Neural cell (in vitro differentiated cells): ENCODE measurements around the gene TMEFF2. TPM values are rescaled to one million over a fixed set of nuclear protein-coding genes. Genes with fewer than 3 reads are reported as not detected.

Experiments
- H2AFZ ChIP-seq: fragments of 200-600, 300-800 bp; sonication (generic), shearing (Covaris generic); 2 replicates; pipeline ENCODE4 v1.6.0; 2014; ENCODE audit warnings: low read depth, mild to moderate bottlenecking, antibody characterized with exemption, low read length, moderate library complexity
- H3F3A ChIP-seq: fragments of 200-600 bp; shearing (Covaris generic); 2 replicates; pipeline ENCODE4 v1.6.1; 2016; ENCODE audit warnings: mild to moderate bottlenecking, moderate library complexity, mixed read lengths, antibody characterized with exemption, low read length; ENCODE audit not compliant: insufficient read depth, poor library complexity, severe bottlenecking
- H3K27ac ChIP-seq: fragments of 200-600, 300-800 bp; sonication (generic), shearing (Covaris generic); 2 replicates; pipeline ENCODE4 v1.5.1; 2014; ENCODE audit warnings: mild to moderate bottlenecking, low read length, moderate library complexity
- H3K27me3 ChIP-seq: fragments of 300-800, 200-600 bp; sonication (generic), shearing (Covaris generic); 2 replicates; pipeline ENCODE4 v1.6.0; 2014; ENCODE audit warnings: mild to moderate bottlenecking, low read depth, low read length, moderate library complexity; ENCODE audit not compliant: insufficient read depth
- H3K36me3 ChIP-seq: fragments of 300-800, 200-600 bp; sonication (generic), shearing (Covaris generic); 2 replicates; pipeline ENCODE4 v1.5.1; 2014; ENCODE audit warnings: mild to moderate bottlenecking, antibody characterized with exemption, low read length, moderate library complexity; ENCODE audit not compliant: insufficient read depth
- H3K4me2 ChIP-seq: fragments of 300-800, 200-600 bp; sonication (generic), shearing (Covaris generic); 2 replicates; pipeline ENCODE4 v1.6.0; 2014; ENCODE audit warnings: mild to moderate bottlenecking, low read length
- H3K4me3 ChIP-seq: fragments of 300-800, 200-600 bp; sonication (generic), shearing (Covaris generic); 2 replicates; pipeline ENCODE4 v1.5.1; 2014; ENCODE audit warnings: mild to moderate bottlenecking, low read length, moderate library complexity
- H3K79me2 ChIP-seq: fragments of 200-600 bp; shearing (Covaris generic); replicated peaks from 2 replicates; pipeline ENCODE4 v1.6.0; 2014; ENCODE audit warnings: mild to moderate bottlenecking, low read length, moderate library complexity; ENCODE audit not compliant: insufficient read depth
- H3K9ac ChIP-seq: fragments of 300-800, 200-600 bp; sonication (generic), shearing (Covaris generic); 2 replicates; pipeline ENCODE4 v1.6.1; 2016; ENCODE audit warnings: mild to moderate bottlenecking, low read length, mixed read lengths
- H3K9me2 ChIP-seq: fragments of 200-600 bp; shearing (Covaris generic); 2 replicates; pipeline ENCODE4 v1.6.1; 2016; ENCODE audit warnings: mild to moderate bottlenecking, low read length, mixed read lengths; ENCODE audit not compliant: insufficient read depth
- H3K9me3 ChIP-seq: fragments of 200-600, 300-800 bp; sonication (generic), shearing (Covaris generic); 2 replicates; pipeline ENCODE4 v1.6.1; 2016; ENCODE audit warnings: mild to moderate bottlenecking, mixed run types, low read length, moderate library complexity, mixed read lengths
- H4K20me1 ChIP-seq: fragments of 200-600 bp; shearing (Covaris generic); 2 replicates; pipeline ENCODE4 v1.6.1; 2016; ENCODE audit warnings: mild to moderate bottlenecking, mixed run types; ENCODE audit not compliant: insufficient read depth
- CTCF ChIP-seq: fragments of 450-650 bp; IDR thresholded peaks from 2 replicates; pipeline ENCODE4 v1.5.1; 2014; ENCODE audit warnings: antibody characterized with exemption, mild to moderate bottlenecking, moderate library complexity; ENCODE audit not compliant: poor library complexity, severe bottlenecking
- EP300 ChIP-seq: fragments of 450-650 bp; conservative IDR thresholded peaks from 2 replicates; pipeline ENCODE4 v1.6.1; 2014; ENCODE audit warnings: antibody characterized with exemption, mild to moderate bottlenecking, moderate library complexity; ENCODE audit not compliant: poor library complexity, severe bottlenecking
- EZH2 ChIP-seq: fragments of 200-600, 300-800 bp; shearing (Covaris generic), sonication (generic); IDR thresholded peaks from 2 replicates; pipeline ENCODE4 v1.6.1; 2014; ENCODE audit warnings: antibody characterized with exemption, low read length, borderline replicate concordance, mild to moderate bottlenecking; ENCODE audit not compliant: insufficient read depth, poor library complexity, severe bottlenecking
- MXI1 ChIP-seq: fragments of 450-650 bp; conservative IDR thresholded peaks from 2 replicates; pipeline ENCODE4 v1.6.1; 2014; ENCODE audit warnings: antibody characterized with exemption, mild to moderate bottlenecking; ENCODE audit not compliant: poor library complexity, severe bottlenecking
- POLR2AphosphoS5 ChIP-seq: IDR thresholded peaks from 2 replicates; pipeline ENCODE4 v1.6.1; 2012
- RAD21 ChIP-seq: fragments of 450-650 bp; conservative IDR thresholded peaks from 2 replicates; pipeline ENCODE4 v1.6.1; 2014; ENCODE audit warnings: antibody characterized with exemption, mild to moderate bottlenecking, moderate library complexity
- REST ChIP-seq: IDR thresholded peaks from 2 replicates; pipeline ENCODE4 v1.6.1; 2012; ENCODE audit warnings: borderline replicate concordance
- SMC3 ChIP-seq: fragments of 450-650 bp; conservative IDR thresholded peaks from 2 replicates; pipeline ENCODE4 v1.6.1; 2014; ENCODE audit warnings: antibody characterized with exemption, mild to moderate bottlenecking, moderate library complexity; ENCODE audit not compliant: poor library complexity
- TAF1 ChIP-seq: IDR thresholded peaks from 2 replicates; pipeline ENCODE4 v1.6.1; 2012; ENCODE audit warnings: low read depth
- polyA plus RNA-seq: library from polyadenylated mRNA; depleted of rRNA; stranded (reverse); fragments of >200 nt; gene quantifications from 2 replicates; pipeline ENCODE4 v1.2.3, GENCODE V29; 2014

Gene TMEFF2
- polyA plus RNA-seq, 1 donor from 2014 or later = 24.6 TPM

GRCh38 chr2:191905336-191905735 lies 289.4 kb downstream of the TMEFF2 start:
- H2AFZ ChIP-seq = no peak overlapping the region
- no peak overlapping the region for H3K27ac ChIP-seq

GRCh38 chr2:191901031-191901430 lies 293.7 kb downstream of the TMEFF2 start:
- H3F3A ChIP-seq = no peaks in the 10 kb centered on the region
- H3K36me3 ChIP-seq = no peaks in the 10 kb centered on the region
- no peak overlapping the region for H3K4me3 ChIP-seq
- no peaks in the 10 kb centered on the region for H3K9me2 ChIP-seq
- TF ChIP-seq EZH2 (no peak), TAF1 (no peak), EP300 (no peak), REST (no peak), POLR2AphosphoS5 (no peak)
- H2AFZ ChIP-seq = no peak overlapping the region
- H3K27me3 ChIP-seq = no peaks in the 10 kb centered on the region
- no peak overlapping the region for H3K27ac ChIP-seq
- no peaks in the 10 kb centered on the region for H3K79me2 ChIP-seq
- H4K20me1 ChIP-seq = no peaks in the 10 kb centered on the region
- H3K9ac ChIP-seq = no peak overlapping the region
- no peak overlapping the region for H3K4me2 ChIP-seq
- no peaks in the 10 kb centered on the region for H3K9me3 ChIP-seq

More at GRCh38 chr2:191905336-191905735, 289.4 kb downstream of the TMEFF2 start:
- Histone ChIP-seq H3K4me3 (no peak overlapping the region), H3K79me2 (no peaks in the 10 kb centered on the region), H3K4me2 (no peak overlapping the region), H3K27me3 (no peaks in the 10 kb centered on the region), H3K9ac (no peak overlapping the region), H3K9me2 (no peaks in the 10 kb centered on the region), H3K9me3 (no peaks in the 10 kb centered on the region), H3F3A (no peaks in the 10 kb centered on the region), H3K36me3 (no peaks in the 10 kb centered on the region), H4K20me1 (no peaks in the 10 kb centered on the region)
- TF ChIP-seq MXI1 (no peak), EP300 (no peak), CTCF (no peak), SMC3 (no peak), REST (no peak), TAF1 (no peak), RAD21 (no peak)
